ENCODE data around the gene SPSB4. TPM values are rescaled to one million over a fixed set of nuclear protein-coding genes. Genes with fewer than 3 reads are reported as not detected.

The SPSB4 gene
- total and polyA plus RNA-seq, 2 donors (not counting 1 experiment from before 2014, with no cell fraction given), result not detected

DNA sequence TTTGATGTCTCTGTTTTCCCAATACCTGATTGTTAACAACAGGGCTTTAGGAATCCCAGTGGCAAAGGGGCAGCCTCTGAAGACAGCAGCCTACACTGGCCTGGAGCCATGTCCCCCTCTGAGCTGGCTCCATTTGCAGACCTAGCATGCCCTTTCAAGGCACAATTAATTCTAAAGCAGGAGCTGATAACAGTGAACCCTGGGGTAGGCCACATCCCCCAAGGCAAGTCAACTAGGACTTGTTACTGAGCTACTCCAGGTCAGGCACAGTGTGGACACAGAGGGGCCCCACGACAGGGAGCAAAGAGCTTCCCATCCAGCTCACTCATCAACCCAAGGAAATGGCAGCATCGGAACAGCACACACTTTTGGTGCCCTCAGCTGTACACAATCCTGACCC is 51.9 kb downstream of the SPSB4 start:
- ChIA-PET CTCF (interaction anchor here (0.6 to 1.9 kb wide), 3 partner anchors 181 to 205 kb away, joined by 3 to 8 read pairs (median 4); no protein-coding TSS in a partner anchor), POLR2A (no interaction called here)
- H3K4me1 Mint-ChIP-seq, result no peaks in the 10 kb centered on the region
- 83% methylated on average over 1 of the region's 2 CpGs for WGBS (ENCODE audit: insufficient coverage)
- Histone ChIP-seq H3K4me1 (ENCODE audit: control insufficient read depth in 2 of 2, insufficient read depth in 2 of 2, low read length in 2 of 2) (no peaks in the 10 kb centered on the region), H4K20me1 (ENCODE audit: control insufficient read depth, insufficient read depth, low read length, poor library complexity, severe bottlenecking) (no peaks in the 10 kb centered on the region), H2AFZ (ENCODE audit: insufficient read depth, low read depth, low read length, poor library complexity, severe bottlenecking) (no peak overlapping the region), H3K9ac (ENCODE audit: low read length) (no peak overlapping the region), H3K79me2 (ENCODE audit: control insufficient read depth, insufficient read depth, low read length) (no peaks in the 10 kb centered on the region), H3K36me3 (replicated peaks in 1 of 2; ENCODE audit: control extremely low read depth in 1 of 2, control insufficient read depth in 1 of 2, extremely low read depth in 1 of 2, insufficient read depth in 2 of 2, low read length in 1 of 2) (no peaks in the 10 kb centered on the region), H3K9me3 (ENCODE audit: control extremely low read depth in 1 of 3, control insufficient read depth in 2 of 3, insufficient read depth in 1 of 3, low read length in 2 of 3) (peaks cover 0 to 5% (median 0%) of the 10 kb centered on the region in 3 donors), H3K4me2 (replicated peaks; ENCODE audit: low read depth, low read length, poor library complexity, severe bottlenecking) (no peak overlapping the region), H3K27me3 (replicated peaks in 1 of 4; ENCODE audit: control extremely low read depth in 1 of 4, control insufficient read depth in 3 of 4, insufficient read depth in 4 of 4, low read length in 3 of 4) (no peaks in the 10 kb centered on the region), H3K27ac (ENCODE audit: low read length in 2 of 2) (no peak overlapping the region), H3K4me3 (ENCODE audit: control extremely low read depth in 1 of 5, extremely low read depth in 1 of 5, insufficient read depth in 1 of 5, low read depth in 2 of 5, low read length in 4 of 5) (no peak overlapping the region)
- DNase-seq, result no peak
- intact Hi-C loops (cut with micrococcal nuclease), result no loop called here
- peaks cover 7% of the 10 kb centered on the region for H3K27me3 Mint-ChIP-seq
- no peak overlapping the region for H3K4me3 Mint-ChIP-seq
- H3K9me3 Mint-ChIP-seq (ENCODE audit: insufficient read depth), result no peaks in the 10 kb centered on the region
- no peak for ATAC-seq (ENCODE audit: low read depth)
- TF ChIP-seq, protein P1, sequence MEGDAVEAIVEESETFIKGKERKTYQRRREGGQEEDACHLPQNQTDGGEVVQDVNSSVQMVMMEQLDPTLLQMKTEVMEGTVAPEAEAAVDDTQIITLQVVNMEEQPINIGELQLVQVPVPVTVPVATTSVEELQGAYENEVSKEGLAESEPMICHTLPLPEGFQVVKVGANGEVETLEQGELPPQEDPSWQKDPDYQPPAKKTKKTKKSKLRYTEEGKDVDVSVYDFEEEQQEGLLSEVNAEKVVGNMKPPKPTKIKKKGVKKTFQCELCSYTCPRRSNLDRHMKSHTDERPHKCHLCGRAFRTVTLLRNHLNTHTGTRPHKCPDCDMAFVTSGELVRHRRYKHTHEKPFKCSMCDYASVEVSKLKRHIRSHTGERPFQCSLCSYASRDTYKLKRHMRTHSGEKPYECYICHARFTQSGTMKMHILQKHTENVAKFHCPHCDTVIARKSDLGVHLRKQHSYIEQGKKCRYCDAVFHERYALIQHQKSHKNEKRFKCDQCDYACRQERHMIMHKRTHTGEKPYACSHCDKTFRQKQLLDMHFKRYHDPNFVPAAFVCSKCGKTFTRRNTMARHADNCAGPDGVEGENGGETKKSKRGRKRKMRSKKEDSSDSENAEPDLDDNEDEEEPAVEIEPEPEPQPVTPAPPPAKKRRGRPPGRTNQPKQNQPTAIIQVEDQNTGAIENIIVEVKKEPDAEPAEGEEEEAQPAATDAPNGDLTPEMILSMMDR (IDR thresholded peaks at IDR 0.05), result no peak
- TF ChIP-seq EZH2 (IDR thresholded peaks at IDR 0.05; ENCODE audit: borderline replicate concordance, insufficient read depth, low read depth, low read length, poor library complexity, severe bottlenecking), result no peak
- H3K27ac Mint-ChIP-seq, result no peak overlapping the region

GRCh38 chr3:141103503-141103902 is 52.4 kb downstream of the SPSB4 start:
- POLR2A ChIA-PET, result no interaction called here
- Histone ChIP-seq H3K79me2 (ENCODE audit: control insufficient read depth, insufficient read depth, low read length) (no peaks in the 10 kb centered on the region), H3K4me2 (replicated peaks; ENCODE audit: low read depth, low read length, poor library complexity, severe bottlenecking) (no peak overlapping the region), H3K9me3 (ENCODE audit: control extremely low read depth in 1 of 3, control insufficient read depth in 2 of 3, insufficient read depth in 1 of 3, low read length in 2 of 3) (peaks cover 0 to 5% (median 0%) of the 10 kb centered on the region in 3 donors), H3K4me3 (ENCODE audit: control extremely low read depth in 1 of 5, extremely low read depth in 1 of 5, insufficient read depth in 1 of 5, low read depth in 2 of 5, low read length in 4 of 5) (no peak overlapping the region), H3K4me1 (ENCODE audit: control insufficient read depth in 2 of 2, insufficient read depth in 2 of 2, low read length in 2 of 2) (no peaks in the 10 kb centered on the region), H3K27ac (ENCODE audit: low read length in 2 of 2) (no peak overlapping the region), H3K27me3 (replicated peaks in 1 of 4; ENCODE audit: control extremely low read depth in 1 of 4, control insufficient read depth in 3 of 4, insufficient read depth in 4 of 4, low read length in 3 of 4) (no peaks in the 10 kb centered on the region), H3K36me3 (replicated peaks in 1 of 2; ENCODE audit: control extremely low read depth in 1 of 2, control insufficient read depth in 1 of 2, extremely low read depth in 1 of 2, insufficient read depth in 2 of 2, low read length in 1 of 2) (no peaks in the 10 kb centered on the region), H3K9ac (ENCODE audit: low read length) (no peak overlapping the region), H4K20me1 (ENCODE audit: control insufficient read depth, insufficient read depth, low read length, poor library complexity, severe bottlenecking) (no peaks in the 10 kb centered on the region), H2AFZ (ENCODE audit: insufficient read depth, low read depth, low read length, poor library complexity, severe bottlenecking) (no peak overlapping the region)
- TF ChIP-seq, protein P1 (IDR thresholded peaks at IDR 0.05), result no peak
- no peak for TF ChIP-seq EZH2 (IDR thresholded peaks at IDR 0.05; ENCODE audit: borderline replicate concordance, insufficient read depth, low read depth, low read length, poor library complexity, severe bottlenecking)
- intact Hi-C loops (cut with micrococcal nuclease), result no loop called here
- Mint-ChIP-seq H3K4me1 (no peaks in the 10 kb centered on the region), H3K27me3 (peaks cover 7% of the 10 kb centered on the region), H3K9me3 (ENCODE audit: insufficient read depth) (no peaks in the 10 kb centered on the region), H3K4me3 (no peak overlapping the region), H3K27ac (no peak overlapping the region)
- CTCF ChIA-PET, result interaction anchor here (0.6 to 1.9 kb wide), 4 partner anchors 13 to 205 kb away, joined by 3 to 8 read pairs (median 4); no protein-coding TSS in a partner anchor
- 100% methylated on average over 1 of the region's 4 CpGs for WGBS (ENCODE audit: insufficient coverage)
- ATAC-seq (ENCODE audit: low read depth) (no peak), DNase-seq (no peak)
